PC-3 (cell line): ENCODE measurements around the gene MAP1B.

ENCODE experiments used
- EZH2 ChIP-seq: fragments of 300-600 bp; sonication (generic); IDR thresholded peaks from one replicate; pipeline ENCODE4 v1.6.1; 2017; ENCODE audit warnings: antibody characterized with exemption, mild to moderate bottlenecking, low read length; ENCODE audit not compliant: unreplicated experiment
- TF ChIP-seq, protein P1 (sequence below): fragments of 300-600 bp; sonication (generic); conservative IDR thresholded peaks from 2 replicates; pipeline ENCODE4 v1.5.1; 2017; ENCODE audit warnings: antibody characterized with exemption, low read depth, mild to moderate bottlenecking, low read length

DNA sequence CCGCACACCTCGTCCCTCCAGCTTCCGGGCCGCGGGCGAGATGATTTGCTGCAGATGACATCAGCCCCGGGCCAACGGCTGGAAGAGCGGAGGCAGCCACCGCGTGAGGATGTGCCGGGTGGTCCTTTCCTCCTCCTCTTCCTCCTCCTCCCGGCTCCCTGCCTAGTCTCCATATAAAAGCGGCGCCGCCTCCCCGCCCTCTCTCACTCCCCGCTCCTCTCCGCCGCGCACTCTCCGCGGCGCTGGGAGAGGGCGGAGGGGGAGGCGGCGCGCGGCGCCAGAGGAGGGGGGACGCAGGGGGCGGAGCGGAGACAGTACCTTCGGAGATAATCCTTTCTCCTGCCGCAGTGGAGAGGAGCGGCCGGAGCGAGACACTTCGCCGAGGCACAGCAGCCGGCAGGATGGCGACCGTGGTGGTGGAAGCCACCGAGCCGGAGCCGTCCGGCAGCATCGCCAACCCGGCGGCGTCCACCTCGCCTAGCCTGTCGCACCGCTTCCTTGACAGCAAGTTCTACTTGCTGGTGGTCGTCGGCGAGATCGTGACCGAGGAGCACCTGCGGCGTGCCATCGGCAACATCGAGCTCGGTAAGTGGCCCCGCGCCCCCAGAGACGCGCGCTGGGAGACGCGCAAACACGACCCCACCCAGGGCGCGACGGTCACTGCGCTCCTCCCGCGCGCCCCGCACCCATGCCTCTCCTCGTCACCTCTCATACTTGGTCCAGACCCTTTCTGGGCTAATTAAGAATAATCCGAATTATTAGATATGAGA is at the start of gene MAP1B:
- no peak for TF ChIP-seq EZH2
- TF ChIP-seq, protein P1, sequence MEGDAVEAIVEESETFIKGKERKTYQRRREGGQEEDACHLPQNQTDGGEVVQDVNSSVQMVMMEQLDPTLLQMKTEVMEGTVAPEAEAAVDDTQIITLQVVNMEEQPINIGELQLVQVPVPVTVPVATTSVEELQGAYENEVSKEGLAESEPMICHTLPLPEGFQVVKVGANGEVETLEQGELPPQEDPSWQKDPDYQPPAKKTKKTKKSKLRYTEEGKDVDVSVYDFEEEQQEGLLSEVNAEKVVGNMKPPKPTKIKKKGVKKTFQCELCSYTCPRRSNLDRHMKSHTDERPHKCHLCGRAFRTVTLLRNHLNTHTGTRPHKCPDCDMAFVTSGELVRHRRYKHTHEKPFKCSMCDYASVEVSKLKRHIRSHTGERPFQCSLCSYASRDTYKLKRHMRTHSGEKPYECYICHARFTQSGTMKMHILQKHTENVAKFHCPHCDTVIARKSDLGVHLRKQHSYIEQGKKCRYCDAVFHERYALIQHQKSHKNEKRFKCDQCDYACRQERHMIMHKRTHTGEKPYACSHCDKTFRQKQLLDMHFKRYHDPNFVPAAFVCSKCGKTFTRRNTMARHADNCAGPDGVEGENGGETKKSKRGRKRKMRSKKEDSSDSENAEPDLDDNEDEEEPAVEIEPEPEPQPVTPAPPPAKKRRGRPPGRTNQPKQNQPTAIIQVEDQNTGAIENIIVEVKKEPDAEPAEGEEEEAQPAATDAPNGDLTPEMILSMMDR: no peak
